ENCODE results near the gene TMPRSS11B.

GRCh38 chr4:68278029-68278428 lies 32.5 kb upstream of the TMPRSS11B start:
- TF ChIP-seq, protein P1, sequence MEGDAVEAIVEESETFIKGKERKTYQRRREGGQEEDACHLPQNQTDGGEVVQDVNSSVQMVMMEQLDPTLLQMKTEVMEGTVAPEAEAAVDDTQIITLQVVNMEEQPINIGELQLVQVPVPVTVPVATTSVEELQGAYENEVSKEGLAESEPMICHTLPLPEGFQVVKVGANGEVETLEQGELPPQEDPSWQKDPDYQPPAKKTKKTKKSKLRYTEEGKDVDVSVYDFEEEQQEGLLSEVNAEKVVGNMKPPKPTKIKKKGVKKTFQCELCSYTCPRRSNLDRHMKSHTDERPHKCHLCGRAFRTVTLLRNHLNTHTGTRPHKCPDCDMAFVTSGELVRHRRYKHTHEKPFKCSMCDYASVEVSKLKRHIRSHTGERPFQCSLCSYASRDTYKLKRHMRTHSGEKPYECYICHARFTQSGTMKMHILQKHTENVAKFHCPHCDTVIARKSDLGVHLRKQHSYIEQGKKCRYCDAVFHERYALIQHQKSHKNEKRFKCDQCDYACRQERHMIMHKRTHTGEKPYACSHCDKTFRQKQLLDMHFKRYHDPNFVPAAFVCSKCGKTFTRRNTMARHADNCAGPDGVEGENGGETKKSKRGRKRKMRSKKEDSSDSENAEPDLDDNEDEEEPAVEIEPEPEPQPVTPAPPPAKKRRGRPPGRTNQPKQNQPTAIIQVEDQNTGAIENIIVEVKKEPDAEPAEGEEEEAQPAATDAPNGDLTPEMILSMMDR (IDR thresholded peaks at IDR 0.05): no peak
- no peak for TF ChIP-seq POLR2A (IDR thresholded peaks at IDR 0.05)
